ENCODE measurements around the gene USP46. TPM values are rescaled to one million over a fixed set of nuclear protein-coding genes. Genes with fewer than 3 reads are reported as not detected.

USP46 gene
- total RNA-seq, 2 experiments from 2014 or later: 2.8 TPM

- no peaks in the 10 kb centered on the region for H3K4me1 Mint-ChIP-seq (ENCODE audit: low read depth)
- intact Hi-C loops (cut with micrococcal nuclease): no loop called here
- H3K27ac Mint-ChIP-seq: no peak overlapping the region
- H3K36me3 Mint-ChIP-seq (ENCODE audit: low read depth): no peaks in the 10 kb centered on the region
- no peak for TF ChIP-seq CTCF (IDR thresholded peaks at IDR 0.05)
- H3K9me3 Mint-ChIP-seq: no peaks in the 10 kb centered on the region
- H3K27me3 Mint-ChIP-seq: peaks cover 6% of the 10 kb centered on the region
- CTCF ChIA-PET: no interaction called here
- POLR2A ChIA-PET: no interaction called here
- ATAC-seq: no peak
- no peak for DNase-seq
- H3K4me3 Mint-ChIP-seq: no peak overlapping the region
Observed at GRCh38 chr4:52572936-52573485, 86.1 kb downstream of the USP46 start.

- TF ChIP-seq CTCF (IDR thresholded peaks at IDR 0.05): no peak
- intact Hi-C loops (cut with micrococcal nuclease): no loop called here
- Mint-ChIP-seq H3K4me1 (ENCODE audit: low read depth) (no peaks in the 10 kb centered on the region), H3K4me3 (no peak overlapping the region), H3K27me3 (peaks cover 1% of the 10 kb centered on the region), H3K36me3 (ENCODE audit: low read depth) (no peaks in the 10 kb centered on the region), H3K27ac (no peak overlapping the region), H3K9me3 (no peaks in the 10 kb centered on the region)
- ATAC-seq: no peak
- POLR2A ChIA-PET: no interaction called here
- no peak for DNase-seq
- CTCF ChIA-PET: no interaction called here
Observed at GRCh38 chr4:52568351-52568750, 90.8 kb downstream of the USP46 start.

GRCh38 chr4:52566136-52567031, 92.7 kb downstream of the USP46 start:
- Mint-ChIP-seq H3K36me3 (ENCODE audit: low read depth) (no peaks in the 10 kb centered on the region), H3K9me3 (no peaks in the 10 kb centered on the region), H3K27ac (no peak overlapping the region), H3K4me1 (ENCODE audit: low read depth) (no peaks in the 10 kb centered on the region), H3K4me3 (no peak overlapping the region), H3K27me3 (peaks cover 8% of the 10 kb centered on the region)
- ChIA-PET POLR2A (no interaction called here), CTCF (no interaction called here)
- DNase-seq: no peak
- TF ChIP-seq CTCF (IDR thresholded peaks at IDR 0.05): no peak
- ATAC-seq: no peak
- intact Hi-C loops (cut with micrococcal nuclease): no loop called here

- intact Hi-C loops (cut with micrococcal nuclease): no loop called here
- H3K9me3 Mint-ChIP-seq: no peaks in the 10 kb centered on the region
- peaks cover 14% of the 10 kb centered on the region for H3K27me3 Mint-ChIP-seq
- H3K4me1 Mint-ChIP-seq (ENCODE audit: low read depth): no peaks in the 10 kb centered on the region
- no peaks in the 10 kb centered on the region for H3K36me3 Mint-ChIP-seq (ENCODE audit: low read depth)
- no peak for ATAC-seq
- no peak for DNase-seq
- POLR2A ChIA-PET: no interaction called here
- TF ChIP-seq CTCF (IDR thresholded peaks at IDR 0.05): no peak
- CTCF ChIA-PET: no interaction called here
- H3K27ac Mint-ChIP-seq: no peak overlapping the region
- H3K4me3 Mint-ChIP-seq: no peak overlapping the region
Observed at GRCh38 chr4:52560844-52561280, 98.2 kb downstream of the USP46 start.

- no peaks in the 10 kb centered on the region for H3K36me3 Mint-ChIP-seq (ENCODE audit: low read depth)
- DNase-seq (no peak), ATAC-seq (no peak)
- CTCF ChIA-PET: interaction anchor here (1.9 kb wide), 1 partner anchor 10 kb away, joined by 4 read pairs; no protein-coding TSS in a partner anchor
- no peak for TF ChIP-seq CTCF (IDR thresholded peaks at IDR 0.05)
- peaks cover 8% of the 10 kb centered on the region for H3K27me3 Mint-ChIP-seq
- no peak overlapping the region for H3K27ac Mint-ChIP-seq
- POLR2A ChIA-PET: no interaction called here
- H3K4me1 Mint-ChIP-seq (ENCODE audit: low read depth): no peaks in the 10 kb centered on the region
- intact Hi-C loops (cut with micrococcal nuclease): no loop called here
- no peak overlapping the region for H3K4me3 Mint-ChIP-seq
- no peaks in the 10 kb centered on the region for H3K9me3 Mint-ChIP-seq
Observed at GRCh38 chr4:52555356-52555716, 103.8 kb downstream of the USP46 start.

Measured in activated CD8-positive, alpha-beta T cell treated with anti-CD3 and anti-CD28 coated beads for 36 hours (primary cell).